Measurements from ENCODE around the gene BTBD2.

The BTBD2 gene

GRCh38 chr19:1941146-1942077, 74.1 kb downstream of the BTBD2 start, which contains the start of gene CSNK1G2:
Gene CSNK1G2 (plus strand): TSS chr19:1941172. CDS start chr19:1969773, 28,601 bp downstream.
- DNase-seq (ENCODE audit: low read depth), result no peak

DNA sequence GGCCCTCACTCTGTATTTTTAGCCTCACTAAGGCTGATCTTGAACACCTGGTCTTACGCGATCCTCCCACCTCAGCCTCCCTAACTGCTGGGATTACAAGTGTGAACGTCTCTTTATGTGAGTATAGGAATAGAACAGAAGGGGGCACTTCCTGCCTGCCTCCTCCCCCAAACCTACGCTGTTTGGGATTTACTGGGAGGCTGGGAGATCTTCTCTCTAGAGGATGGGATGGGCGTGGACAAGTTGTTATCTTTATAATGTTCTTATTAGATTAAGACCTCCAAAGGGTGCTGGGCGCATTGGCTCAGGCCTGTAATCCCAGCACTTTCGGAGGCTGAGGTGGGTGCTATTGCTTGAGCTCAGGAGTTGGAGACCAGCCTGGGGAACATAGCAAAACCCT, 77.4 kb downstream of the BTBD2 start:
- DNase-seq (ENCODE audit: low read depth), result no peak

- no peak for DNase-seq (ENCODE audit: low read depth)
Measured at GRCh38 chr19:1936916-1937610, 78.5 kb downstream of the BTBD2 start.

DNA sequence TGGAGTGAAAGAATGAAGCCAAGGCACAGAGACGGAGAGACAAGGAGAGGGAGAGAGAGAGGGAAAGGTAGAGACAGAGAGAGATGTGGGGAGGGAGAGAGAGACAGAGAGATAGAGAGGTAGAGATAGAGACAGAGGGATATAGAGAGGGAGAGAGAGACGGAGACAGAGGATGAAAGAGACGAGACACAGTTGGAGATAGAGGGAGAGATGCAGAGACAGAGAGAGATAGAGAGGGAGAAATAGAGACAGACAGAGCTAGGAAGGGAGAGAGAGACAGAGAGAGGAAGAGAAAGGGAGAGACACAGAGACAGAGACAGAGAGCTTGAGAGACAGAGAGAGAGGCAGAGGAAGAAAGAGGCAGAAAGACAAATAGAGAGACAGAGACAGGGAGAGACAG, 79.1 kb downstream of the BTBD2 start:
- DNase-seq (ENCODE audit: low read depth), result no peak

DNA sequence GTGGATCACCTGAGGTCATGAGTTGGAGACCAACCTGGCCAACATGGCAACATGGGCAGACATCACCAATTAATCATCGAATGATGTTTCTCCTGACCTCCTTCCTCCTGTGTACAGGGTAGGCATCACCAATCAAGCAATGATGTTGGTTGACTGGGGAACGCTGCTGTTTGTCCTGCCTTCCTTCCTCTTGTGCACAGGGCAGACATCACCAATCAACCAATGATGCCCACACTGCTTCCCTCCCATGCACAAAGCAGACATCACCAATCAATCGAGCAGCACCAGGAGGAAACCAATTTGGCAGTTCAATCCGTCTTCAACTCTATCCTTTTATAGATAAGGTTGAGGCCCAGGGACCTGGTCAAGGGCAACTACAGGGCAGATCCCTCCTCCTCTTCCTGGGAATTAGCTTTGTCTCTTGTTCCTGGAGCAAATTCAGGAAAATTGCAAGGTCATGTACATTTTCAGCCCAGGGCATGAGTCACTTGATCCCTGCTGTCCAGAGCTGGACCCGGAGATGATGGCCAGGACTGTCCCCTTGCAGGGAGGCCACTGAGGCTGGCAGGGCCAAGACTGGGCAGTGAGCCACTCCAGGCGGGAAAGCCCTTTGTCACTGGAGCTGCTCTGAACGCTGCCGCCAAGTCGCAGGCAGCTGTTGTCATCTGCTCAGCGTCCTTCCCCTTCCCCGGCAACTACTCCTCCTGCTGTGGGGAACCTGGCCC, 79.9 kb downstream of the BTBD2 start:
- no peak for DNase-seq (ENCODE audit: low read depth)
